Measurements from ENCODE around the gene ZC3H7B. TPM values are rescaled to one million over a fixed set of nuclear protein-coding genes. Genes with fewer than 3 reads are reported as not detected.
"Not testable (repeated sequence)": the region's sequence is repeated elsewhere in the genome, so short reads cannot be mapped to it uniquely, and the experiment has no call there.

Gene ZC3H7B
- total RNA-seq, 1 donor from 2014 or later, result 83.4 TPM

GRCh38 chr22:41288245-41288946 is 12.9 kb upstream of the ZC3H7B start:
- Mint-ChIP-seq H3K4me1 (ENCODE audit: low read depth) (peaks cover 22% of the 10 kb centered on the region), H3K27me3 (no peaks in the 10 kb centered on the region), H3K4me3 (ENCODE audit: low read depth) (peak overlapping the region; percentile 57), H3K36me3 (ENCODE audit: insufficient read depth) (peaks cover 2% of the 10 kb centered on the region), H3K9me3 (ENCODE audit: low read depth) (no peaks in the 10 kb centered on the region), H3K27ac (peak overlapping the region; percentile 85)
- TF ChIP-seq CTCF (IDR thresholded peaks at IDR 0.05; ENCODE audit: unreplicated experiment), result no peak
- no peak for DNase-seq (ENCODE audit: low spot score, unreplicated experiment)

- Mint-ChIP-seq H3K27me3 (no peaks in the 10 kb centered on the region), H3K4me1 (ENCODE audit: low read depth) (peaks cover 20% of the 10 kb centered on the region), H3K4me3 (ENCODE audit: low read depth) (no peak overlapping the region), H3K9me3 (ENCODE audit: low read depth) (no peaks in the 10 kb centered on the region), H3K36me3 (ENCODE audit: insufficient read depth) (no peaks in the 10 kb centered on the region), H3K27ac (peak overlapping the region; percentile 94)
- DNase-seq (ENCODE audit: low spot score, unreplicated experiment), result no peak
- TF ChIP-seq CTCF (IDR thresholded peaks at IDR 0.05; ENCODE audit: unreplicated experiment), result no peak
Measured at GRCh38 chr22:41289671-41290070, 11.7 kb upstream of the ZC3H7B start.

GRCh38 chr22:41290262-41291221 is 10.8 kb upstream of the ZC3H7B start:
- no peak for DNase-seq (ENCODE audit: low spot score, unreplicated experiment)
- H3K4me1 Mint-ChIP-seq (ENCODE audit: low read depth), result peaks cover 17% of the 10 kb centered on the region
- no peak overlapping the region for H3K4me3 Mint-ChIP-seq (ENCODE audit: low read depth)
- no peaks in the 10 kb centered on the region for H3K27me3 Mint-ChIP-seq
- no peak for TF ChIP-seq CTCF (IDR thresholded peaks at IDR 0.05; ENCODE audit: unreplicated experiment)
- peak overlapping the region; percentile 84 for H3K27ac Mint-ChIP-seq
- H3K36me3 Mint-ChIP-seq (ENCODE audit: insufficient read depth), result no peaks in the 10 kb centered on the region
- H3K9me3 Mint-ChIP-seq (ENCODE audit: low read depth), result no peaks in the 10 kb centered on the region

GRCh38 chr22:41294816-41295215 is 6.5 kb upstream of the ZC3H7B start:
- not testable (repeated sequence) for H3K36me3 Mint-ChIP-seq (ENCODE audit: insufficient read depth); H3K27ac Mint-ChIP-seq; DNase-seq (ENCODE audit: low spot score, unreplicated experiment); H3K27me3 Mint-ChIP-seq; H3K4me1 Mint-ChIP-seq (ENCODE audit: low read depth); H3K9me3 Mint-ChIP-seq (ENCODE audit: low read depth); H3K4me3 Mint-ChIP-seq (ENCODE audit: low read depth)

GRCh38 chr22:41296826-41297667 is 4.3 kb upstream of the ZC3H7B start:
- no peak overlapping the region for H3K4me3 Mint-ChIP-seq (ENCODE audit: low read depth)
- no peak for DNase-seq (ENCODE audit: low spot score, unreplicated experiment)

More at GRCh38 chr22:41296826-41297667, 4.3 kb upstream of the ZC3H7B start:
- H3K4me1 Mint-ChIP-seq (ENCODE audit: low read depth), result peaks cover 5% of the 10 kb centered on the region
- no peak overlapping the region for H3K27ac Mint-ChIP-seq
- no peaks in the 10 kb centered on the region for H3K36me3 Mint-ChIP-seq (ENCODE audit: insufficient read depth)
- no peaks in the 10 kb centered on the region for H3K27me3 Mint-ChIP-seq
- no peak for TF ChIP-seq CTCF (IDR thresholded peaks at IDR 0.05; ENCODE audit: unreplicated experiment)
- H3K9me3 Mint-ChIP-seq (ENCODE audit: low read depth), result no peaks in the 10 kb centered on the region
